Measurements from ENCODE around the gene SAMD10.
A peak's percentile ranks its signal among the peaks of the same experiment; 100 is the strongest.

SAMD10 gene

GRCh38 chr20:63968136-63968927 lies 11.1 kb downstream of the SAMD10 start:
- DNase-seq: peak; percentile 42

GRCh38 chr20:63967330-63968135 lies 11.9 kb downstream of the SAMD10 start:
- DNase-seq: peak; percentile 39

- peak; percentile 35 for DNase-seq
These were observed 12.5 kb downstream of the SAMD10 start for GRCh38 chr20:63966944-63967322.

GRCh38 chr20:63966172-63966943 lies 13.1 kb downstream of the SAMD10 start:
- peak; percentile 38 for DNase-seq

DNA sequence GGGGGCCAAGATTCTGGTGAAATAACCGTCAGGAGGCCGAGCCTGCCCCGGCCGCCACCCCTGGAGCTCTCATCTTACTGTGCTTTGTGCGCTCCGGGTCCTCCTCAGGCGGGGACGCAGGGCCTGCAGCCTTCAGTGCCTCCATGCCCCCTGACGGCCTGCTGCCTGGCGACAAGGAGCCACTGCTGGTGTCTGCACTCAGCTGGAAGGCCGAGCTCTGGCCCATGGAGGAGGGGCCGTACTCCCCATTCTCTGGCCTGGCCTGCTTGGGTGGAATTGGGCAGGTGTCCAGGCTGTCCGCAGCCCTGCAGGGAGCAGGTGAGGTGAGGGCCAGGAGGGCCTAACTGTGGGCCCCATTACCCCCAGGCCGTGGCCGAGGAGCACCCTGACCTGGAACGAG lies 15.0 kb downstream of the SAMD10 start:
- DNase-seq: peak; percentile 38

DNA sequence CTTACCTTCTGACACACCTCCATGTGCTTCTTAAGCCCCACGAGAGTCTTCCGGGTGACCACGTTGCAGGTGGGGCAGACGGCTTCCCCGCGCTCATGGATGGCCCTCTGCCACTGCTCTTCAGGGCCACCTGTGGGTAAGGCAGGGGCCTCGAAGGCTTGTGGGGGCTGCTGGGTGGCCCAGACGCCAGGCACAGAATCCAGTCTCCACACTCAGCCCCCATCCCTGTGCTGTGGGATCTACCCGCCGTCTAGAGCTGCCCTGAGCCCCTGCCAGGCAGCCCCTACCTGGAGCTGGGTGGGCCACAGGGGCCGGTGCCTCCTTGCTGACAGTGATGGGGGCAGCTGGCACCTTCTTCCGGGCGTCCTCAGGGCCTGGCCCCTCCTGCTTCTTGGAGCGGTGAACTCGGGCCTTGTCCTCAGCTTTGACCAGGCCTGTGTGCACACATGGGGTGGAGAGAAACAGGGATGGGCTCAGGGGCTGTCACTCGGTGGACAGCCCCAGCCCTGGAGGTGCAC lies 15.6 kb downstream of the SAMD10 start:
- no peak for DNase-seq

- no peak for DNase-seq
These were observed 16.1 kb downstream of the SAMD10 start for GRCh38 chr20:63963348-63963741.

DNA sequence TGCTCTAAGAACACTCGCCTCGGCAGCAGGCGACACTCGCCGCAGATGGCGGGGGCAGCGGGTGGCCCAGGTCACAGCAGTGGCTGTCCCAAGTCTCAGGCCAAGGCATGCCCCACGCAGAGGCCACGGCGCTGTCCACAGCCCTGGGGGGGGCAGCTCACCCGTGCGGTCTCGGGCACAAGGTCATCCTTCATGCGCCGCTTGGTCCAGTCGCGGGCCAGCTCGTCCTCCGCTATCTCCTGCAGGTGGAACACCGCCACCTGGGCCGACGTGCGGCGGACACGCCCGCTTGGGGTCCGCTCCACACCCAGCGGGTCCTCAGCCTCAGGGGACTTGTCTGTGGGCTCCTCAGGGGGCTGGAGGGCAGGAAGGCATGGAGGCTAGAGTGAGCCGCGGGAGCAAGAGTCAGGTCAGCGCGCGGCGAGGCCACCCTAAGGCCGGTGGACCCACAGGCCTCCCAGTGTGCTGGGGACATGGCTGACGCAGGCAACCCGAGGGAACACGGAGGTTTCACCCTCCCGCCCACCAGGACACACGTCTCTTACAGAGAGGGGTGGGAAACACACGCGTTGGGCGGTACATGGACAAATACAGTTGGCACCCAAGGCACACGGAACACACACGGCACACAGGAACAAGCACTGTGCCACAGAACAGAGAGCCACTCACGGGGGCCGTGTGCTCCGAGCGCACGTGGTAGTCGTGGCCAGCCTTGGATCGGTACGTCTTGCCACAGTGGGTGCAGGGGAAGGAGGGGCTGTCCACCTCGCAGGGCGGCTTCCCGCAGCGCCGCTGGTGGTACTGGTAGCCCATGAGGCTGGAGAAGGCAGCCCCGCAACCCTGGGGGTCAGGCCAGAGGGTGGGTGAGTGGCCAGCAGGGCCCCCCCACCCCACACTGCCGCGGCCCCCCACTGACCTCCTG lies 16.8 kb downstream of the SAMD10 start:
- DNase-seq: no peak

GRCh38 chr20:63961664-63962425 lies 17.6 kb downstream of the SAMD10 start:
- DNase-seq: no peak

- peak; percentile 42 for DNase-seq
These were observed 18.5 kb downstream of the SAMD10 start for GRCh38 chr20:63960654-63961621.

GRCh38 chr20:63959699-63960075 lies 19.8 kb downstream of the SAMD10 start:
- no peak for DNase-seq

DNA sequence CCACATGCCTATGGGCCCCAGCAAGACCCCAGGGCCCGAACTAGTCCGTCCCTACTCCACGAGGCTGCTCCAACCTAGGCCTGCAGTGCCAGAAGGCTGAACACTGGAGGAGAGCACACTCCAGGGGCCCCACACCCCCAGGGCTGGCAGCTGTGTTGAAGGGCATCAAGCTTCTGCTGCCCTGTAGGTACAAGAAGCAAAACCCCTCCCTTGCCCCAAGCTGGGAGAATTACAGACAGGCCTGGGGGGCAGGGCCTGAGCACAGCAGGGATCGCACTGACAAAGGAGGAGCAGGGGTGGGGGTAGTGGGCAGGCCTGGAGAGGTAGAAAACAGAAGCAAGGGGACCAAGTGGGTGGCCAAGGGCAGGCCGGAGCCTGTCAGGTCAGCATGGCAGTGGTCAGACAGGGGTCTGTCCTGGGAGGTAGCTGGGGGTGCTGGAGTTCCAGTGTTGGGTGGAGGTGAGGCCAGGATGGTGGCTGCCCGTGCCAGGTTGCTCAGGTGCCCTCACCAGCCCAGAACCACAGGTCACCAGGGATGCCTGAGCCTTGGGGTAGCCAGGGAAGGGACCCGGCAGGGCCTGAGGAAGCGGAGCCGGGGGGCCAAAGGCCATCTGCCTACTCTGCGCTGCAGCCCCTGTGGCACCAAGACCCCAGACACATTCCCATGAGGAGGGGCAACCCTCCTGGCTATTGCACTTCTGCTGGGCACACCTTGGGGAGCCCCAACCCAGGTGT lies 20.3 kb downstream of the SAMD10 start:
- DNase-seq: no peak

- no peak for DNase-seq
These were observed 21.0 kb downstream of the SAMD10 start for GRCh38 chr20:63958471-63958870.

DNA sequence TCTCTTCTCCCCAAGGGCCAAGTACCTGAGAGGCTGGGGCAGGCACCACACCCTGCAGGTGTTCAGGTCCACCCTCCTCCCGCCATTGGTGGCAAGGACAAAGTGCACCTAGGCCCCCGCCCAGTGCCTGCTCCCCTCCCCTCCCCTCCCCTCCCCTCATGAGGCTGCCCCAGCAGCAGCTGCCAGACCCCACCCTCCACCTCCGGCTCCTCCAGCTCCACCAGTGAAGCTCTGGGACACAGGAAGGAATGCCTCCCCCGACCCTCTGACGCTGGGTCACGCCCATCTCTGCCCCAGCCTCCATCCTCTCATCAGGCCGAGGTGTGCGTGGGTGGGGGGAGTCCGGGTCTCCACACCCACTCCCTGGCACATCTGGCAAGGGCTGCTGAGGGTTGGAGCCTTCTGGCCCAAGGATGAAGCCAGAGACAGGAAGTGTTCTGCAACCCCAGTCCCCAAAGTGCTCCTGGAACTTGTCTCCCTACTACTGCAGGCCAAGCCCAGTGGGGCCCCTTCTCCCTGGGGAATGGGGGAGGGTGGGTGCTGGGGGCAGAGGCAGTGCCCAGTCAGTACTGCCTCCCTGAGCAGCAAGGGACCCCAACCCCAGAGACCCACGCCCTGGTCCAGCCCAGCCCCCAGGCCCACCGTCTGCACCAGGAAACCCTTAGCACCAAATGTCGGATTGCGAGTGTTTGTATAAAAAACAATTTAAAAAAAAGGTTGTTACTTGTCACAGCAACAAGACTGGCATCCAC lies 21.6 kb downstream of the SAMD10 start:
- no peak for DNase-seq

GRCh38 chr20:63957004-63957689 lies 22.3 kb downstream of the SAMD10 start:
- DNase-seq: no peak

- no peak for DNase-seq
These were observed 22.8 kb downstream of the SAMD10 start for GRCh38 chr20:63956664-63957003.

- DNase-seq: peak; percentile 90
These were observed 23.4 kb downstream of the SAMD10 start, which contains the start of gene UCKL1 for GRCh38 chr20:63955827-63956663. Gene UCKL1 (minus strand): TSS chr20:63956416. CDS start chr20:63956372, 44 bp downstream.
